NCI-H1417 treated with DMSO at 0.1 percent for 48 hours (cell line): Measurements from ENCODE around the gene BRI3BP.
"Not testable (repeated sequence)": the region's sequence is repeated elsewhere in the genome, so short reads cannot be mapped to it uniquely, and the experiment has no call there.

Experiments used
- DNase-seq: peaks from one replicate; lab custom pipeline; 2025; lab: John Stamatoyannopoulos, UW

Gene BRI3BP

DNA sequence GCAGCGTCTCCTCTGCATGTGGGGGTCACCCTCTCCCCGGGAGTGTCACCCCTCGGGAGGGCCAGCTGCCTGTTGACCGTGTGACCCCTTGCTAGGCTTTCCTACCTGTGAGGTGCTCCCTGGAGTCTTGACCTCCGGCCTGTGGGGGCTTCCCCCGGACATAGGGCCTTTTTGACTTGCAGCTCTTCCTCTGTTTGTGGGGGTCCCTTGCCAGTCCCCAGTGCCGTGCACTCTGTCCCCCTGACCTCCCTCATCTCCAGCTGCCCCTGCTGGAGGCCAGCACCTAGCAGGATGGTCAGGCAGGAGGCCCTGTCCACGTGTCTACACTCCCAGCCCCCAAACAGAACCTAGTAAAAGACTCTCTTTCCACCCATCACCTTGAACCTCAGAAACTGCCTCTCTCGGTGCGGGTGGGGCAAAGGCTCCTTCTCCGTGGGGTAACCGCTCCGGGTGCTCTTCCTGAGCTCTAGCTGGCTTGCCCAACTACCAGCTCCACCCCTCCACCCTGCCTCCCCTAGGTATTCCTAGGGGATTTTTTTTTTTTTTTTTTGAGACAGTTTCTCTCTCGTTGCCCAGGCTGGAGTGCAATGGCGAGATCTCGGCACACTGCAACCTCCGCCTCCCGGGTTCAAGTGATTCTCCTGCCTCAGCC, 72.6 kb downstream of the BRI3BP start:
- no peak for DNase-seq

DNA sequence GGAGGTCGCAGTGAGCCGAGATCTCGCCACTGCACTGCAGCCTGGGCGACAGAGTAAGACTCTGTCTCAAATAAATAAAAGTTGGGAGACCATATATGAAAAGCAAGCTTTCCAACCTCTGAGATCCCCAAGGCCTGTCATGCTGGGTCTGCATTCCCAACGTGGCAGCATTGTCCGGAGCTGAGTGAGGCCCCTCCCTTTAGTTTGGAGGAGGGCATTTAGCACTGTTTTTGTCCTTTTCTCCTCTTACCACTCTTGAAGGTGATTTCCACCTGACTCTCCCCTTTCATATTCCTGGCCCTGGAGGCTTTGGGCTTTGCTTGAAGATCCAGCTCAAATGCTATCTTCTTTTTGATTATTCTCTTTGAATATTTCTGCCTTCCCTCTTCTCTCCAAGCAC, 74.9 kb downstream of the BRI3BP start:
- DNase-seq = no peak

DNA sequence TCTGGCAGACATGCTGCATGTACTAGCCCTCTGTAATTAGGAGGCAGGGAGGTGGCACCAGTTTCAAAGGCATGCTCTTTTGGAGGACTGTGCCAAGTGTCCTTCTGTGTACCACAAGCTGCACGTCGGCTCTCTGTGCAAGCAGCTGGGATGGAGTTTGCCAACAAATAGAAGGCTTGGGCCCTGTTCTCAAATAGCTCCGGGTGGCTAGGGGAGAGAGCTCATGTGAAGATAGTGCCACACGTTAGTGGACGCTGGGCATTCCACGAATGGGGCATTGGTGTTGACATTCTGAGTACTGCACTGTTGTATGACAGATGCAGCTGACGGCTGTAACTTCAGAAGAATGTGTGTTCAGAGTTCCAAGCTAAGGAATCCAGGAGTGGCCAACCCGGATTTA, 76.2 kb downstream of the BRI3BP start:
- no peak for DNase-seq

DNA sequence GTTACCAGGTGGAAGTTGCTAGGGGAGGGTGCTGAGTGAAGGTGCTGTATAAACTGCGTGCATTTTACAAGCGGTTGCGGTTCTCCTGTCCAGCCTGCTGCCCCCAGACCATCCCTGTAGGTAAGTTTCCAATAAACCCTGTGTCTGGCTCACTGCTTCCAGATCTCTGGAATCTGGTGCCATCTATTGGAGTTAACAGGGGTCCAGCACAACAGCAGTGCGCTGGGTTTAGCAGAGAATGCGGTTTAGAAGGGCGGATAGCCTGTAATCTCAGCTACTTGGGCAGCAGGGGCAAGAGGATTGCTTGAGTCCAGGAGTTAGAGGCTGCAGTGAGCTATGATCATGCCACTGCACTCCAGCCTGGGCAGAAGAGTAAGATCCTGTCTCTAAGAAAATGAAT, 76.7 kb downstream of the BRI3BP start:
- DNase-seq = no peak

DNA sequence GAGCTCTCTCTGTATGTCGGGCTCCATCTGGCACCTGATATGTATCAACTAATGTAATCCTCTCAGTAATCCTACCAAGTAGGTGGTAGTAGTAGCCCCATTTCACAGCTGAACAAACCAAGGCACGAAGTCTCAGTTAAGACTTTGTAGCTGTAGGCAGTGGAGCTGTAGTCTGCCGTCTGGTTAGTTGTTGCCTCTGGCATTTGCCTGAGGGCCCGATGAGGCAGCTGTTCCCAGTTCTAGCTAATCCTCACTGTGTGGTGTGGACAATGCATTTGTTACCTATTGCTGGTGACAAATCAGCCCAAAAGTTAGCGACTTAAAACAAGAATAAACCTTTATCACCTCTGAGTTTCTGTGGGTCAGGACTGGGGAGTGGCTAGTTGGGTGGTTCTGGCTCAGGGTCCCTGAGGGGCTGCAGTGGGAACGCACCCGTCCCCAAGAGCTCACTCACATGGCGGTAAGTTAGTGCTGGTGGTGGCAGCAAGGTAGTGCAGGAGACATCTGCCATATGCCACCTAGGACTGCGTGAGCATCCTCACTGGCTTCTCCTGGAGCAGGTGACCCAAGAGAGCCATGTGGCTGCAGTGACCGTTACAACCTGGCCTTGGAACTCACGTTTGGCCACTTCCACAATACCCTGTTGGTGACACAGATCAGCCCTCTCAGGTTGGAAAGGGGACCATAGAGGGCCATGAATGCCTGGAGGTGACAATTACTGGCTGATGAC, 77.4 kb downstream of the BRI3BP start:
- no peak for DNase-seq

DNA sequence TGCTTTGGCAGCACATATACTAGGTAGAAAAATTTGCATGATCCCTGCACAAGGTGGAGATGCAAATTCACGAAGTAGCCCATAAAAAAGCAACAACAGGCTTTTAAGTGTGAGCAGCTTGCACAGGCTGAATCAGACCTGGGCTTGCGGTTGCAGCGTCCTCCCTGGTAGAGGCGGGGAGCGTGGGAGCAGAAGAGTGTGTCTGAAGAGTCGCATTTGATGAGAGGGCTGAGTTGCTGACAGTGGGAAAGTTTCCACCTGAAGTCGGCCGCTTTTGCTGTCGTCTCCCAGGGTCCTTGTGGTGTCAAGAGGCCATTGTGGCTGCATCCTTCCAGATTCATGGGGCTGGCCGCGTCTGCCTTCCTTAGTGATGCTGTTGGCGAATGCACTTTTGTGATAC, 78.0 kb downstream of the BRI3BP start:
- DNase-seq = no peak

DNA sequence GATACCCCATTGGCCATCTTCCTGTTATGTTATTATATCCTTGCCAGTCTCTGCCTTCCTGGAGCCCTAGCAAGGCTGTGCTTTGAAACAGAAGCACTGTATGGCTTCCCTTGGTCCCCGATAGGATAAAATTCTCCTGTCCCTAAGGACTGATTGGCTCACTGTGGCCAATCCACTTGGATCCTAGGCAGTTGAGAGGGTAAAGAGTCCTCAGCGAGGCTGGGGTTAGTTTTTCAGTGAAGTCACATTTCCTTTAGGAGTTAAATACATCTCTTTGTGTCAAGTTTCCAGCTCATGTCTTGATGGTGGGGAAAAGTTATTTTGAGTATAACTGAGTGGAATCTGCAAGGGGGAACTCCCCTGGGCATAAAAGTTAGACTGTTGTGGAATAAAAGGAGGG, 79.1 kb downstream of the BRI3BP start:
- DNase-seq = no peak

DNA sequence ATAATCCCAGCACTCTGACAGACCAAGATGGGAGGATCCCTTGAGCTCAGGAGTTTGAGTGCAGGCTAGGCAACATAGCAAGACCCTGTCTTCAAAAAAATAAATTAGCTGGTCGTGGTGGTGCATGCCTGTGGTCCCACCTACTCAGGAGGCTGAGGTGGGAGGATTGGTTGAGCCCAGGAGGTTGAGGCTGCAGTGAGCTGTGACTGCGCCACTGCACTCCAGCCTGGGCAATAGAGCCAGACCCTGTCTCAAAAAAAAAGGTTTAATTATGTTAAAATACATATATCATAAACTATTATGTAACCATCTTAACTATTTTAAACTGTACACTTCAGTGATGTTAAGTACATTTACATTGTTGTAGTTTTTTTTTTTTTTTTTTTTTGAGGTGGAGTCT, 80.8 kb downstream of the BRI3BP start:
- DNase-seq = not testable (repeated sequence)

DNA sequence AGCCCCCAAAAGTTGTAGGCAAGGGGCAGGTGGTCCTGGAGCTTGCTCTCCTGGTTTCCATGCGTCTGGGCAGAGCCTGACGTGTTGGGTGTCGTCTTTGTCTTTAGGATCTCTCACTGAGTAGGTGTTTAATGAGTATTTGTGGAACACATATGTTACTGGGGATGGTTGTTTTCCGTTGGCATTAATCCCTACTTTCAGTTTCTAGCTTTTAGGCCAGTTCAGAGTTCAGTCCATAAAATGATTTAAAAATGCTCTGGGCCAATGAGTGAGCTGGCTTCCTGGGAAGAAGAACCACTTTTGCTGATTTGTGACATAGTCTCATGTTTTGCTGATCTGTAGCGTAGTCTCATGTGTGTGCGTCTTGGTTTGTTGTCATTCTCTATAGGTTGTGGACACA, 82.7 kb downstream of the BRI3BP start:
- DNase-seq = no peak

DNA sequence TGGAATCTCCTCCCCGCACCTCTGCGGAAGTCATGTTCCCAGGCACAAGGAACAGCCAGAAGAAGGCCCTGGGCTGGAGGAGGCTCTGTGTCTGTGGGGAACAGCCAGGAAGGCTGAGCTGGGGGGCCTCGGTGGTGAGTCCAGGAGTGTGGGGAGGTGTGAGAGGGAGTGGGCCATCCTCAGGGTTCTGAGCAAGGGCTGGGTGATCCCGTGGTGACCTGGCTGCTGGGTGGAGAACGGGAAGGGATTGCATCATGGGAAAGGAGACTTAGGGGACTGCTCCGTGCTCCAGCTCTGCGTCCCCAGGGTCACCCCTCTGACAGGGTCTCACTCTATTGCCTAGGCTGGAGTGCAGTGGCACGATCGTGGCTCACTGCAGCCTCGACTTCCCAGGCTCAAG, 85.6 kb downstream of the BRI3BP start:
- no peak for DNase-seq

DNA sequence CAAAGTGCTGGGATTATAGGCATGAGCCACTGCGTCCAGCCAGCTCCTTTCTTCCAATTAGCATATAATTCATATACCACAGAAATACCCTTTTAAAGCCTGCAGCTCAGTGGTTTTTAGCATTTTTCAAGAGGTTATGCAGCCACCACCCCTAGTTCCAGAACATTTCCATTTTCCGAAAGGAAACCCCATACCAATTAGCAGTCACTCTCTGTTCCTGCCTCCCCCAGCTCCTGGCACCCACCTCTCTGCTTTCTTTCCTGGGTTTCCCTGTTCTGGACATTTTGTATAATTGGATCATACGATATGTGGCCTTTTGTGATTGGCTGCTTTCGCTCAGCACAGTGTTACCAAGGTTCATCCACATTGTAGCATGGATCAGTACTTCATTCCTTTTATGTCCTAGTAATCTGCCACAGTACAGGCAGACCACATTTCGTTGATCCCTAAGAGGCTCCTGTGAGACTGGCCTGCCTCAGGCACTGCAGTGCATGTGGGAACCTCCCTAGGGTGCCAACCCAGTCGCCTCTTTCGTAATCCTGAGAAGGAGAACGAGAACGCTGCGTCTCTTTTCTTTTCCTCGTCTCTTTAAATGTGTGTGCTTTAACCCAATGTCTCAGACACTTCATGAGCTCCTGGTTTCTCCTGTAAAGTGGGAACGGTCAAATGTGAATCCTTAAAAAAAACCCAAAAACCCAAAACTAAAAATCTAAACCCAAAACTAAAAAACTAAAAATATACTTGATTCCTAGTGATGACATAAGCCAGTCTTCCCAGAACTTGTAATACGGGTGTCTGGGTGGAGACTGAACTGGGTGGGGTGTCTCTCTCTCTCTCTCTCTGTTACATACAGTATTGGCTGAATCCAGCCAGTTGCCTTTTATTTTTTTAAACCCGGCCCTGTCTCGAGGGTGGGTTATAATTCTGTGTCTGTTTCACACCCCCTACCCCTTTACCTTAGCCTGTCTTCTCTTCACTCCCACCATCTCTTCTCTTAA, 86.5 kb downstream of the BRI3BP start:
- no peak for DNase-seq
